H1 (cell line): Measurements from ENCODE around the gene PRRX1.

ENCODE experiments used
- ATF2 ChIP-seq: IDR thresholded peaks from 2 replicates; pipeline ENCODE4 v1.6.1; 2012; ENCODE audit warnings: low read length, inconsistent platforms
- CHD2 ChIP-seq: IDR thresholded peaks from 2 replicates; pipeline ENCODE4 v1.6.1; 2012; ENCODE audit warnings: low read length, improper control_type of control experiment
- RAD21 ChIP-seq, 2 experiments: IDR thresholded peaks in 1 of 2; conservative IDR thresholded peaks in 1 of 2; 2 replicates each; pipeline ENCODE4 v1.6.1; 2011; ENCODE audit warnings: low read depth in 2 of 2, low read length in 2 of 2, improper control_type of control experiment in 1 of 2, inconsistent platforms in 1 of 2, mild to moderate bottlenecking in 1 of 2, moderate library complexity in 1 of 2

DNA sequence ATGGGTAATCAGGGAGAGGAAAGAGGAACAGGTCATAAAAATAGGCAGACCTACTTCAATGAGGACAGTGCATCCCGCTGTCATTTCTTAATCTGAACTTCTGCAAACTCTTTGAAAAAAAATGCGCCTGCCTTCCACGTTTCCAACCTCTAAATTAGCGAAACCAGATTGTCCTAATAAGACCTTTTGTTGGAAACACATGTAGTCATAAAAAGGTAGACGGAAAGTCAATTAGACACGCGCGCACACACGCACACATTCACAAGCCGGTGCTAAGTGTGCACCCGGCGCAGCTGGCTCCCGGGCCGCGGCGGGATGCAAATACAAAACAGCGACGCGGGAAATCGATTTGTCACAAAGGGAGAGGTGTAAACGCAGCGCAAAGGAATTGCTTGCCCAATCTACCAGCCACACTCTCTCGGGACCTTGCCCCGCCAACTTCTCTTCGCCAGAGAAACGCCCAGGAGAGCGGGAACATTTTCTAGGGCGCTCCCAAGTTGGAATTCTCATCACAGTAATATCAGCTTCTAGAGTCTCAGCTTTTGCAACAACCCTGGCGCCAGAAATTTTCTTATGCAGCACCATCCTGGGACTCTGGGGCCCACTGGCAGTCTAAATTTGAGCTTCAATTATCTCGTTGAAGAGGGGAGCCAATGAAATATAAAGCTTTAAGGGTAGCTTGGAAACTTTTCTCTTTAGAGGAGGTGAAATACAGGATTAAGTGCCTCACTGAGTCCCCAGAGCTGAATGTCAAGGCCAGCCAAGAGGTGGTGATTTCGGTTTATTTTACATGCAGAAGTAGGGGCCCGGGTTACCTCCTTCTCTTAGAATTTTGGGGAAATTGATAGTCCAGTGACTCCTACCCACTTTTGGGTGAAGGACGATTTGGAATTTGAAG lies 4.5 kb downstream of the PRRX1 start:
- TF ChIP-seq CHD2 (no peak), RAD21 (IDR thresholded peaks at IDR 0.05 in 1 of 2, conservative IDR thresholded peaks at IDR 0.05 in 1 of 2; ENCODE audit: low read depth in 2 of 2, low read length in 2 of 2) (no peak), ATF2 (no peak)
